ENCODE measurements around the gene PTN.

DNA sequence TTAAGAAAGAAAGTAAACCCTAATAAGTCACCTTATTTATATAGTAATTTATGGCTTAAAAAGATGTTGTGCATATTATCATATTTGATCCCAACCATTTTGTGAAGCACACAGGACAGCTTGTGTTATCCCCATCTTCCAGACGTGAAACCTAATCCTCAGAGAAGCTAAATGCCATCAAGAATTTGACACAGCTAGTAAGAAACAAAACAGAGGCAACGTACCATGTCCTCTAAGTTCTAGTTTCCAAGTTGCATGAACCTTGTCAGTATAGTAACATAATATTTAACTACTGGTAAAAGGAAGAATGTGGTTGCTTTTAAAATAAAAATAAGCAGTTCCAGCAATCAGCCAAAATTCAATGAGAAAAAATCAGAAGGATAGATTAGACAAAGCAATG lies 41.5 kb downstream of the PTN start:
- TF ChIP-seq, protein P1, sequence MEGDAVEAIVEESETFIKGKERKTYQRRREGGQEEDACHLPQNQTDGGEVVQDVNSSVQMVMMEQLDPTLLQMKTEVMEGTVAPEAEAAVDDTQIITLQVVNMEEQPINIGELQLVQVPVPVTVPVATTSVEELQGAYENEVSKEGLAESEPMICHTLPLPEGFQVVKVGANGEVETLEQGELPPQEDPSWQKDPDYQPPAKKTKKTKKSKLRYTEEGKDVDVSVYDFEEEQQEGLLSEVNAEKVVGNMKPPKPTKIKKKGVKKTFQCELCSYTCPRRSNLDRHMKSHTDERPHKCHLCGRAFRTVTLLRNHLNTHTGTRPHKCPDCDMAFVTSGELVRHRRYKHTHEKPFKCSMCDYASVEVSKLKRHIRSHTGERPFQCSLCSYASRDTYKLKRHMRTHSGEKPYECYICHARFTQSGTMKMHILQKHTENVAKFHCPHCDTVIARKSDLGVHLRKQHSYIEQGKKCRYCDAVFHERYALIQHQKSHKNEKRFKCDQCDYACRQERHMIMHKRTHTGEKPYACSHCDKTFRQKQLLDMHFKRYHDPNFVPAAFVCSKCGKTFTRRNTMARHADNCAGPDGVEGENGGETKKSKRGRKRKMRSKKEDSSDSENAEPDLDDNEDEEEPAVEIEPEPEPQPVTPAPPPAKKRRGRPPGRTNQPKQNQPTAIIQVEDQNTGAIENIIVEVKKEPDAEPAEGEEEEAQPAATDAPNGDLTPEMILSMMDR (IDR thresholded peaks at IDR 0.05) = no peak
- TF ChIP-seq EP300 (IDR thresholded peaks at IDR 0.05) = no peak
- TF ChIP-seq ZFP36 (IDR thresholded peaks at IDR 0.05; ENCODE audit: borderline replicate concordance, partially characterized antibody) = no peak
- TF ChIP-seq FOXS1 (CRISPR knock-in tag; IDR thresholded peaks at IDR 0.05) = no peak
- TF ChIP-seq, protein P2, sequence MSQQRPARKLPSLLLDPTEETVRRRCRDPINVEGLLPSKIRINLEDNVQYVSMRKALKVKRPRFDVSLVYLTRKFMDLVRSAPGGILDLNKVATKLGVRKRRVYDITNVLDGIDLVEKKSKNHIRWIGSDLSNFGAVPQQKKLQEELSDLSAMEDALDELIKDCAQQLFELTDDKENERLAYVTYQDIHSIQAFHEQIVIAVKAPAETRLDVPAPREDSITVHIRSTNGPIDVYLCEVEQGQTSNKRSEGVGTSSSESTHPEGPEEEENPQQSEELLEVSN (IDR thresholded peaks at IDR 0.05; ENCODE audit: borderline replicate concordance, low read depth) = no peak
- TF ChIP-seq JUNB (IDR thresholded peaks at IDR 0.05) = no peak
- no peak for TF ChIP-seq MAZ (IDR thresholded peaks at IDR 0.05; ENCODE audit: borderline replicate concordance, low read depth, low read length)
